K562 (cell line): ENCODE data around the gene MAST3. TPM values are rescaled to one million over a fixed set of nuclear protein-coding genes. Genes with fewer than 3 reads are reported as not detected.
A peak's percentile ranks its signal among the peaks of the same experiment; 100 is the strongest.

Experiments
- ATAC-seq: fragments of 200-7000 bp; cut with Tn5 transposase; 3 replicates; pipeline ENCODE4 v1.9.1; 2020; ENCODE audit warnings: moderate library complexity
- BruUV-seq: library from RNA; stranded (reverse); fragments of 400-500 nt; replicated peaks from 2 replicates; lab custom pipeline; 2021; lab: Mats Ljungman, UMichigan
- CTCF ChIA-PET: fragments of 300-600 bp; formaldehyde crosslinking; extraction: SDS; loops from one replicate; lab custom pipeline; 2021; ENCODE audit warnings: low intra/inter-chr PET ratio; lab: Yijun Ruan, JAX
- POLR2A ChIA-PET: fragments of 300-600, 350-650 bp; sonication (Branson Sonifier 250); formaldehyde crosslinking; extraction: SDS; loops from one replicate; lab custom pipeline; 2021; ENCODE audit warnings: antibody characterized with exemption, inconsistent platforms; lab: Yijun Ruan, JAX
- DNase-seq, 4 experiments: peaks; one replicate each; pipeline versions ENCODE4 v3.0.0 to v3.0.0-alpha.2; 2011 to 2018; ENCODE audit warnings: low spot score in 3 of 4, mixed read lengths in 3 of 4; ENCODE audit errors: extremely low read depth in 1 of 4
- FAIRE-seq: peaks from 2 replicates; lab custom pipeline; 2011; peaks lifted over from hg19 to GRCh38; lab: Jason Lieb, UNC
- H2AFZ ChIP-seq: 2 replicates; pipeline ENCODE4 v1.6.0; 2011; ENCODE audit warnings: low read depth, low read length, control low read depth, inconsistent platforms
- H3K27ac ChIP-seq: fragments of 200-600 bp; 3 replicates; pipeline ENCODE4 v1.8.0; 2011; ENCODE audit warnings: low read depth, mild to moderate bottlenecking, control low read depth, inconsistent platforms, low read length, moderate library complexity, mixed read lengths; ENCODE audit errors: extremely low read depth
- H3K27me3 ChIP-seq, 2 experiments: fragments of 300-600 bp in 1 of 2; 2 replicates in 1 of 2; 3 replicates in 1 of 2; pipeline versions ENCODE4 v1.6.0 to v1.8.0; 2011; ENCODE audit warnings: inconsistent platforms in 2 of 2, low read length in 2 of 2, mild to moderate bottlenecking in 1 of 2, mixed read lengths in 1 of 2, moderate library complexity in 1 of 2; ENCODE audit not compliant: control insufficient read depth in 2 of 2, insufficient read depth in 2 of 2
- H3K36me3 ChIP-seq: fragments of 300-600 bp; 3 replicates; pipeline ENCODE4 v1.8.0; 2011; ENCODE audit warnings: mild to moderate bottlenecking, low read length, inconsistent platforms; ENCODE audit not compliant: control insufficient read depth, insufficient read depth
- H3K4me1 ChIP-seq, 2 experiments: fragments of 200-600 bp in 1 of 2; replicated peaks in 1 of 2; 2 replicates in 1 of 2; 3 replicates in 1 of 2; pipeline versions ENCODE4 v1.5.1 to v1.8.0; 2011; ENCODE audit warnings: inconsistent platforms in 2 of 2, low read length in 2 of 2, mild to moderate bottlenecking in 1 of 2, mixed read lengths in 1 of 2, moderate library complexity in 1 of 2; ENCODE audit not compliant: control insufficient read depth in 2 of 2, insufficient read depth in 2 of 2
- H3K4me2 ChIP-seq: 2 replicates; pipeline ENCODE4 v1.6.1; 2011; ENCODE audit warnings: low read length, control low read depth, inconsistent platforms, mixed read lengths; ENCODE audit not compliant: insufficient read depth
- H3K4me3 ChIP-seq: fragments of 200-600 bp; sonication (generic), shearing (Covaris generic); 2 replicates; pipeline ENCODE4 v1.5.1; 2016; ENCODE audit warnings: control low read depth, inconsistent platforms
- H3K79me2 ChIP-seq: fragments of 200-600 bp; 3 replicates; pipeline ENCODE4 v1.8.0; 2011; ENCODE audit warnings: low read length, inconsistent platforms; ENCODE audit not compliant: control insufficient read depth, insufficient read depth
- H3K9ac ChIP-seq, 2 experiments: 2 replicates each; pipeline versions ENCODE4 v1.6.0 to v1.6.1; 2011; ENCODE audit warnings: low read depth in 2 of 2, low read length in 2 of 2, control low read depth in 1 of 2, inconsistent platforms in 1 of 2, mild to moderate bottlenecking in 1 of 2, mixed read lengths in 1 of 2; ENCODE audit not compliant: insufficient read depth in 1 of 2
- H3K9me1 ChIP-seq: one replicate; pipeline ENCODE4 v1.6.0; 2011; ENCODE audit warnings: inconsistent platforms, mild to moderate bottlenecking, low read length, moderate library complexity; ENCODE audit not compliant: control insufficient read depth, insufficient read depth
- H3K9me3 ChIP-seq: replicated peaks from 2 replicates; pipeline ENCODE4 v1.5.1; 2011; ENCODE audit warnings: low read depth, low read length, inconsistent platforms; ENCODE audit not compliant: control insufficient read depth, insufficient read depth
- H4K20me1 ChIP-seq: replicated peaks from 2 replicates; pipeline ENCODE4 v1.6.1; 2011; ENCODE audit warnings: low read length, inconsistent platforms, mixed read lengths; ENCODE audit not compliant: control insufficient read depth, insufficient read depth
- HMG20A ChIP-seq: fragments of 450-650 bp; formaldehyde crosslinking; conservative IDR thresholded peaks from 2 replicates; pipeline ENCODE4 v1.4.0; 2020; ENCODE audit warnings: mild to moderate bottlenecking, mixed read lengths
- KLF10 ChIP-seq: fragments of 250-450 bp; sonication (Bioruptor Pico); IDR thresholded peaks from 2 replicates; pipeline ENCODE4 v1.6.1; 2021; ENCODE audit warnings: matching md5 sums
- NFE2 ChIP-seq: IDR thresholded peaks from 2 replicates; pipeline ENCODE4 v1.6.1; 2014; ENCODE audit warnings: antibody characterized with exemption, low read depth
- PHF20 ChIP-seq: fragments of 450-650 bp; IDR thresholded peaks from 2 replicates; pipeline ENCODE4 v1.6.1; 2018; ENCODE audit not compliant: partially characterized antibody
- RBFOX2 ChIP-seq: fragments of 200-400 bp; formaldehyde crosslinking; IDR thresholded peaks from 2 replicates; pipeline ENCODE4 v1.6.1; 2017; ENCODE audit warnings: low read depth, mild to moderate bottlenecking, low read length, moderate library complexity
- SAP30 ChIP-seq: fragments of 200-600 bp; sonication (generic); IDR thresholded peaks from 2 replicates; pipeline ENCODE4 v1.6.1; 2012; ENCODE audit warnings: borderline replicate concordance, low read depth, mild to moderate bottlenecking, moderate library complexity, low read length, control low read depth, inconsistent platforms; ENCODE audit not compliant: insufficient read depth, poor library complexity, severe bottlenecking
- SMARCA5 ChIP-seq: fragments of 450-650 bp; IDR thresholded peaks from 2 replicates; pipeline ENCODE4 v1.6.1; 2016
- SMARCC2 ChIP-seq: fragments of 450-650 bp; IDR thresholded peaks from 2 replicates; pipeline ENCODE4 v1.6.1; 2017; ENCODE audit warnings: antibody characterized with exemption, moderate library complexity, mild to moderate bottlenecking, low read depth
- TAF9B ChIP-seq: fragments of 450-650 bp; IDR thresholded peaks from 2 replicates; pipeline ENCODE4 v1.6.1; 2018; ENCODE audit warnings: mild to moderate bottlenecking; ENCODE audit not compliant: partially characterized antibody
- TCF7L2 ChIP-seq: fragments of 150-350 bp; IDR thresholded peaks from 2 replicates; pipeline ENCODE4 v1.6.1; 2016; ENCODE audit warnings: low read depth, mild to moderate bottlenecking, low read length, moderate library complexity
- XRCC3 ChIP-seq: fragments of 450-650 bp; IDR thresholded peaks from 2 replicates; pipeline ENCODE4 v1.6.1; 2017; ENCODE audit warnings: mild to moderate bottlenecking, moderate library complexity
- ZNF445 ChIP-seq: fragments of 250-450 bp; sonication (Bioruptor Pico); IDR thresholded peaks from 2 replicates; pipeline ENCODE4 v1.4.0; 2020; ENCODE audit warnings: low read depth, mild to moderate bottlenecking, moderate library complexity
- WGBS: fragments of 100-300 bp; shearing (Covaris generic); methylation state at CpG from one replicate; pipeline ENCODE4 v1.1.6; 2016; ENCODE audit warnings: low coverage, mixed read lengths; ENCODE audit not compliant: insufficient coverage; ENCODE audit errors: missing lambda C conversion rate; 5-methylcytosine and 5-hydroxymethylcytosine counted together
- in situ Hi-C: fragments of 300-500 bp; cut with MboI; formaldehyde crosslinking; loops from 4 replicates; pipeline ENCODE4 v1.15.0; 2018; ENCODE audit warnings: inconsistent platforms, mixed read lengths
- intact Hi-C: fragments of 100-400 bp; cut with micrococcal nuclease; formaldehyde crosslinking; loops from 2 replicates; pipeline ENCODE4 v1.14.2; 2022
- polyA plus RNA-seq, 8 experiments: library from polyadenylated mRNA; depleted of rRNA in 4 of 8; stranded (reverse) in 5 of 8; unstranded in 3 of 8; fragments of >200 nt; fragmentation: Nextera tagmentation in 2 of 8; fragmentation: Illumina TruSeq in 1 of 8; extraction: Ambion mirVana in 2 of 8; extraction: Trizol in 1 of 8; gene quantifications; 2 replicates each; pipeline versions ENCODE4 v1.2.1 to v1.2.3, GENCODE V29; 2011 to 2014; ENCODE audit warnings: inconsistent platforms in 1 of 8, missing spikeins in 1 of 8
- total RNA-seq, 7 experiments: library from RNA; depleted of rRNA in 6 of 7; stranded (reverse); fragments of >200 nt in 6 of 7; fragmentation: Illumina TruSeq in 2 of 7; extraction: Trizol in 2 of 7; gene quantifications; 2 replicates each; pipeline versions ENCODE4 v1.2.1 to v1.2.3, GENCODE V29; 2011 to 2021; ENCODE audit warnings: low replicate concordance in 1 of 7

Gene MAST3
- total and polyA plus RNA-seq, 9 of the 15 experiments (the other 6 are each of a cell fraction or from before 2014, with no cell fraction given): 0.94 to 9.9 (median 2.4) TPM

DNA sequence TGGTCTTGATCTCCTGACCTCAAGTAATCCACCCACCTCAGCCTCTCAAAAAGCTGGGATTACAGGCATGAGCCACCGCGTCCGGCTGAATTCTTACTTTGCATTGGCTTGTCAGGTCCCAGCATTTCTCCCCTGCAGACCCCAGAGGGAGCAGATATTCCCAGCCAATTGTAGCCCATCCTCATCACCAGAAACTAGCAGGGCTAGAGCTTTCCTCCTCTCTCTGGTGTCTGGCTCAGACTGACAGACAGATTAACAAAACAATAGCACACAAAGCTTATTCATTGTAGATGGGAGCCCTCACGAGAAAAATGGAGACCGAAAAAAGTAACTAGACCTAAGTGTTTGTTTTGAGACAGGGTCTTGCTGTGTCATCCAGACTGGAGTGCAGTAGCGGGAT lies 88.0 kb downstream of the MAST3 start:
- 45% methylated on average over 6 of the region's 6 CpGs for WGBS

DNA sequence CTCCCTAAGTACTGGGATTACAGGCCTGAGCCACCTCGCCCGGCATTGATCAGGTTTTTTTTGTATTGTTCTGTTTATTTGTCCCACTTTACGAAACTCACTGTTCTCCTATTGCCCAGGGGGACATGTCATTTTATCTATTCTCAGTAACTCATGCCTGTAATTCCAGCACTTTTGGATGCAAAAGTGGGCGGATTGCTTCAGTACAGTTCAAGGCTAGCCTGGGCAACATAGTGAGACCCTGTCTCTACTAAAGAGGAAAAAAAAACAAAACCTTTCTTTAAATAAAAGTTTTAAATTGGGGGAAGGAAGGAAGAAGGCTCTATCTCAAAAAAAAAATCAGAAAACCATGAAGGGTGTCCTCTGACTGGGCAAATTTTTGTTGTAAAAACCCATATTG lies 92.7 kb downstream of the MAST3 start:
- H3K79me2 ChIP-seq: peaks cover 18% of the 10 kb centered on the region
- peaks cover 17 to 45% of the 10 kb centered on the region in 2 experiments; a peak in 4 of 5 replicates for H3K4me1 ChIP-seq
- FAIRE-seq: no peak
- TF ChIP-seq KLF10 (no peak), XRCC3 (no peak), PHF20 (no peak), HMG20A (CRISPR knock-in tag) (no peak), ZNF445 (CRISPR knock-in tag) (no peak), SMARCC2 (no peak), RBFOX2 (no peak), SAP30 (no peak), TAF9B (no peak)
- no peak for DNase-seq
- POLR2A ChIA-PET: interaction anchor here (0.6 to 1.1 kb wide), 2 partner anchors 34 to 62 kb away, joined by 3 to 4 read pairs; no protein-coding TSS in a partner anchor
- H3K9me1 ChIP-seq: no peaks in the 10 kb centered on the region
- H4K20me1 ChIP-seq: peaks cover 6% of the 10 kb centered on the region; the same call in 1 of the 2 replicates
- H3K9me3 ChIP-seq: no peaks in the 10 kb centered on the region
- H3K27ac ChIP-seq: no peak overlapping the region
- no peak overlapping the region for H3K9ac ChIP-seq
- H3K27me3 ChIP-seq: no peaks in the 10 kb centered on the region
- intact Hi-C loops (no loop called here), in situ Hi-C loops (no loop called here)
- H3K4me3 ChIP-seq: no peak overlapping the region
- H3K36me3 ChIP-seq: peaks cover 5% of the 10 kb centered on the region; the same call in 2 of the 3 replicates
- no peak for ATAC-seq
- no peak overlapping the region for H3K4me2 ChIP-seq
- 91% methylated on average over 4 of the region's 4 CpGs for WGBS
- no TSS peak for BruUV-seq
- CTCF ChIA-PET: interaction anchor here (0.6 kb wide), 1 partner anchor 151 kb away, joined by 3 read pairs; no protein-coding TSS in a partner anchor
- H2AFZ ChIP-seq: peak overlapping the region; percentile 8; the same call in 1 of the 2 replicates

More for the DNA sequence above, 88.0 kb downstream of the MAST3 start:
- DNase-seq (no peak), ATAC-seq (no peak; the same call in 2 of the 3 replicates), FAIRE-seq (peak; percentile 42)
- POLR2A ChIA-PET: interaction anchor here (0.6 to 1.1 kb wide), 7 partner anchors 11 to 203 kb away, joined by 3 to 4 read pairs (median 3); no protein-coding TSS in a partner anchor
- Histone ChIP-seq H3K27me3 (no peaks in the 10 kb centered on the region), H3K4me2 (no peak overlapping the region), H3K4me3 (no peak overlapping the region), H3K4me1 (peaks cover 0 to 17% of the 10 kb centered on the region in 2 experiments; a peak in 2 of 5 replicates), H4K20me1 (no peaks in the 10 kb centered on the region), H3K9me3 (no peaks in the 10 kb centered on the region), H3K79me2 (no peaks in the 10 kb centered on the region), H3K9me1 (no peaks in the 10 kb centered on the region), H2AFZ (peak overlapping the region; percentile 1; the same call in 1 of the 2 replicates), H3K27ac (no peak overlapping the region), H3K9ac (no peak overlapping the region; a peak in 1 of 4 replicates), H3K36me3 (no peaks in the 10 kb centered on the region)
- CTCF ChIA-PET: no interaction called here
- TF ChIP-seq SMARCA5 (no peak), TCF7L2 (no peak), NFE2 (peak; percentile 17; the same call in 1 of the 2 replicates)
- in situ Hi-C loops: no loop called here
- intact Hi-C loops: no loop called here
- BruUV-seq: no TSS peak
